Neural cell (in vitro differentiated cells): Measurements from ENCODE around the gene TRPM4. TPM values are rescaled to one million over a fixed set of nuclear protein-coding genes. Genes with fewer than 3 reads are reported as not detected.

Source experiments
- H2AFZ ChIP-seq: fragments of 200-600, 300-800 bp; sonication (generic), shearing (Covaris generic); 2 replicates; pipeline ENCODE4 v1.6.0; 2014; ENCODE audit warnings: low read depth, mild to moderate bottlenecking, antibody characterized with exemption, low read length, moderate library complexity
- H3F3A ChIP-seq: fragments of 200-600 bp; shearing (Covaris generic); 2 replicates; pipeline ENCODE4 v1.6.1; 2016; ENCODE audit warnings: mild to moderate bottlenecking, moderate library complexity, mixed read lengths, antibody characterized with exemption, low read length; ENCODE audit not compliant: insufficient read depth, poor library complexity, severe bottlenecking
- H3K27ac ChIP-seq: fragments of 200-600, 300-800 bp; sonication (generic), shearing (Covaris generic); 2 replicates; pipeline ENCODE4 v1.5.1; 2014; ENCODE audit warnings: mild to moderate bottlenecking, low read length, moderate library complexity
- H3K27me3 ChIP-seq: fragments of 300-800, 200-600 bp; sonication (generic), shearing (Covaris generic); 2 replicates; pipeline ENCODE4 v1.6.0; 2014; ENCODE audit warnings: mild to moderate bottlenecking, low read depth, low read length, moderate library complexity; ENCODE audit not compliant: insufficient read depth
- H3K36me3 ChIP-seq: fragments of 300-800, 200-600 bp; sonication (generic), shearing (Covaris generic); 2 replicates; pipeline ENCODE4 v1.5.1; 2014; ENCODE audit warnings: mild to moderate bottlenecking, antibody characterized with exemption, low read length, moderate library complexity; ENCODE audit not compliant: insufficient read depth
- H3K4me2 ChIP-seq: fragments of 300-800, 200-600 bp; sonication (generic), shearing (Covaris generic); 2 replicates; pipeline ENCODE4 v1.6.0; 2014; ENCODE audit warnings: mild to moderate bottlenecking, low read length
- H3K4me3 ChIP-seq: fragments of 300-800, 200-600 bp; sonication (generic), shearing (Covaris generic); 2 replicates; pipeline ENCODE4 v1.5.1; 2014; ENCODE audit warnings: mild to moderate bottlenecking, low read length, moderate library complexity
- H3K79me2 ChIP-seq: fragments of 200-600 bp; shearing (Covaris generic); replicated peaks from 2 replicates; pipeline ENCODE4 v1.6.0; 2014; ENCODE audit warnings: mild to moderate bottlenecking, low read length, moderate library complexity; ENCODE audit not compliant: insufficient read depth
- H3K9ac ChIP-seq: fragments of 300-800, 200-600 bp; sonication (generic), shearing (Covaris generic); 2 replicates; pipeline ENCODE4 v1.6.1; 2016; ENCODE audit warnings: mild to moderate bottlenecking, low read length, mixed read lengths
- H3K9me2 ChIP-seq: fragments of 200-600 bp; shearing (Covaris generic); 2 replicates; pipeline ENCODE4 v1.6.1; 2016; ENCODE audit warnings: mild to moderate bottlenecking, low read length, mixed read lengths; ENCODE audit not compliant: insufficient read depth
- H3K9me3 ChIP-seq: fragments of 200-600, 300-800 bp; sonication (generic), shearing (Covaris generic); 2 replicates; pipeline ENCODE4 v1.6.1; 2016; ENCODE audit warnings: mild to moderate bottlenecking, mixed run types, low read length, moderate library complexity, mixed read lengths
- H4K20me1 ChIP-seq: fragments of 200-600 bp; shearing (Covaris generic); 2 replicates; pipeline ENCODE4 v1.6.1; 2016; ENCODE audit warnings: mild to moderate bottlenecking, mixed run types; ENCODE audit not compliant: insufficient read depth
- CTCF ChIP-seq: fragments of 450-650 bp; IDR thresholded peaks from 2 replicates; pipeline ENCODE4 v1.5.1; 2014; ENCODE audit warnings: antibody characterized with exemption, mild to moderate bottlenecking, moderate library complexity; ENCODE audit not compliant: poor library complexity, severe bottlenecking
- EP300 ChIP-seq: fragments of 450-650 bp; conservative IDR thresholded peaks from 2 replicates; pipeline ENCODE4 v1.6.1; 2014; ENCODE audit warnings: antibody characterized with exemption, mild to moderate bottlenecking, moderate library complexity; ENCODE audit not compliant: poor library complexity, severe bottlenecking
- EZH2 ChIP-seq: fragments of 200-600, 300-800 bp; shearing (Covaris generic), sonication (generic); IDR thresholded peaks from 2 replicates; pipeline ENCODE4 v1.6.1; 2014; ENCODE audit warnings: antibody characterized with exemption, low read length, borderline replicate concordance, mild to moderate bottlenecking; ENCODE audit not compliant: insufficient read depth, poor library complexity, severe bottlenecking
- MXI1 ChIP-seq: fragments of 450-650 bp; conservative IDR thresholded peaks from 2 replicates; pipeline ENCODE4 v1.6.1; 2014; ENCODE audit warnings: antibody characterized with exemption, mild to moderate bottlenecking; ENCODE audit not compliant: poor library complexity, severe bottlenecking
- POLR2AphosphoS5 ChIP-seq: IDR thresholded peaks from 2 replicates; pipeline ENCODE4 v1.6.1; 2012
- RAD21 ChIP-seq: fragments of 450-650 bp; conservative IDR thresholded peaks from 2 replicates; pipeline ENCODE4 v1.6.1; 2014; ENCODE audit warnings: antibody characterized with exemption, mild to moderate bottlenecking, moderate library complexity
- REST ChIP-seq: IDR thresholded peaks from 2 replicates; pipeline ENCODE4 v1.6.1; 2012; ENCODE audit warnings: borderline replicate concordance
- SMC3 ChIP-seq: fragments of 450-650 bp; conservative IDR thresholded peaks from 2 replicates; pipeline ENCODE4 v1.6.1; 2014; ENCODE audit warnings: antibody characterized with exemption, mild to moderate bottlenecking, moderate library complexity; ENCODE audit not compliant: poor library complexity
- TAF1 ChIP-seq: IDR thresholded peaks from 2 replicates; pipeline ENCODE4 v1.6.1; 2012; ENCODE audit warnings: low read depth
- polyA plus RNA-seq: library from polyadenylated mRNA; depleted of rRNA; stranded (reverse); fragments of >200 nt; gene quantifications from 2 replicates; pipeline ENCODE4 v1.2.3, GENCODE V29; 2014

The TRPM4 gene
- polyA plus RNA-seq, 1 donor from 2014 or later: 42.5 TPM

DNA sequence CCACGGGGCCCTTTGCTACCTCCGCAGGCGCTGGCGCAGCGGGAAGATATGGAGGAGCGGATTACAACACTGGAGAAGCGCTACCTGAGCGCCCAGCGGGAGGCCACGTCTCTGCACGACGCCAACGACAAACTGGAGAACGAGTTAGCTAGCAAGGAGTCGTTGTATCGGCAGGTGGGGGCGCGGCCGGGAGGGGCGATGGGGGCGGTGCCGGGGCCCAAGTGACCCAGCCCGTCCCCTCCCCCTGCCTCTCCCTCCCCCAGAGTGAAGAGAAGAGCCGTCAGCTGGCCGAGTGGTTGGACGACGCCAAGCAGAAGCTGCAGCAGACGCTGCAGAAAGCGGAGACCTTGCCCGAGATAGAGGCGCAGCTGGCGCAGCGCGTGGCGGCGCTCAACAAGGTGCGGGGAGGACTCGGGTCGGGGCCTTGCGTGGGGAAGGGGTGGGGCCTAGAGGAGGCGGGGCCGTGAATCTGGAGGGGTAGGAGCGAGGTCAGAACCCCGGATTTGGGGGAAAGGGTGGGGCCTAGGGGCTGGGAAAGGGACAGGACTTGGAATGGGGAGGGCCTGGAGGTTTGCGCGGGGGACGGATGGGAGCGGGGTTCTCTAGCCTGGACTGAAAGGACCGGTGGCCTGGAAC, 24.5 kb upstream of the TRPM4 start:
- Histone ChIP-seq H3K27ac (no peak overlapping the region), H4K20me1 (no peaks in the 10 kb centered on the region), H3K9ac (no peak overlapping the region), H2AFZ (no peak overlapping the region), H3K79me2 (no peaks in the 10 kb centered on the region), H3K4me2 (no peak overlapping the region), H3K27me3 (no peaks in the 10 kb centered on the region), H3K4me3 (no peak overlapping the region), H3K9me2 (no peaks in the 10 kb centered on the region), H3K9me3 (no peaks in the 10 kb centered on the region), H3K36me3 (peaks cover 11% of the 10 kb centered on the region), H3F3A (no peaks in the 10 kb centered on the region)
- no peak for TF ChIP-seq TAF1
- no peak for TF ChIP-seq CTCF
- no peak for TF ChIP-seq MXI1
- no peak for TF ChIP-seq RAD21
- no peak for TF ChIP-seq EP300
- no peak for TF ChIP-seq REST
- no peak for TF ChIP-seq POLR2AphosphoS5
- TF ChIP-seq EZH2: no peak
- TF ChIP-seq SMC3: no peak

DNA sequence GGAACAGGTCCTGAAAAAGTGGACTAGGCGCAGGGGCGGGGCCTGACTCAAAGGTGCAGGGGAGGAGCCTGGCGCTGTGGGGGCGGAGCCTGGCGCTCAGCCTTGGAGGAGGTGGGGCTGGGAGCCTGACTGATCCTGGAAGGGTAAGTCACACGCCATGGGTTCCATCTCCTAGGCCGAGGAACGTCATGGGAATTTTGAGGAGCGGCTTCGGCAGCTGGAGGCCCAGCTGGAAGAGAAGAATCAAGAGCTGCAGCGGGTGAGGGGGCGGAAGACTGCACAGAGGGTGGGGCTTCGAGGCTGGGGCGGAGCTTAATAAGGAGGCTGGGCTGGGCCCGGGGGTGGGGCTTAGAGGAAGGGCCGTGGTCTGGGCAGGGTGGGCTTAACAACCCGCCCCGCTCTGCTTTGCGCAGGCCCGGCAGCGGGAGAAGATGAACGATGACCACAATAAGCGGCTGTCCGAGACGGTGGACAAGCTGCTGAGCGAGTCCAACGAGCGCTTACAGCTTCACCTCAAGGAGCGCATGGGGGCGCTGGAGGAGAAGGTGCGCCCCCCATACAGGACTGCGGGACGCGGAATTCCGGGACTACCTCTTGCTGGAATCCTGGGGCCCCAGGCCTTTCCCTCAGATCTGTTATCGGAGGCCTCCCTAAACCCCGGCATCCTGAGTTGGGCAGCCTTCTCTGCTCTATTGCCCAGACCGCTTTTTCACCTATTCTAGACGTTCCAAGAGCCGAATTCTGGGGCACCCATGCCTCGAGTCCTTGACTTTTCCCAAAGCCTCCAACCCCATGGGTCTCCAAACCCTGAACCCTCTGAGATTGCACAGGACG, 23.8 kb upstream of the TRPM4 start:
- Histone ChIP-seq H3K4me3 (no peak overlapping the region), H3K9me3 (no peaks in the 10 kb centered on the region), H3K27me3 (no peaks in the 10 kb centered on the region), H3K4me2 (no peak overlapping the region), H3K9ac (no peak overlapping the region), H4K20me1 (no peaks in the 10 kb centered on the region), H3F3A (no peaks in the 10 kb centered on the region), H3K9me2 (no peaks in the 10 kb centered on the region), H2AFZ (no peak overlapping the region), H3K79me2 (no peaks in the 10 kb centered on the region), H3K36me3 (peaks cover 11% of the 10 kb centered on the region), H3K27ac (no peak overlapping the region)
- no peak for TF ChIP-seq RAD21
- TF ChIP-seq EZH2: no peak
- no peak for TF ChIP-seq SMC3
- no peak for TF ChIP-seq CTCF
- no peak for TF ChIP-seq TAF1
- TF ChIP-seq POLR2AphosphoS5: no peak
- no peak for TF ChIP-seq EP300
- TF ChIP-seq MXI1: no peak
- TF ChIP-seq REST: no peak
